Spleen (tissue), 7 donors: ENCODE measurements around the gene STRIT1.

Source experiments
- CTCF ChIP-seq, 11 experiments: fragments of 200-600 bp in 7 of 11; fragments of 450-650 bp in 4 of 11; sonication (generic) in 4 of 11; IDR thresholded peaks in 8 of 11; conservative IDR thresholded peaks in 3 of 11; 1 replicate in 7 of 11; 2 replicates in 4 of 11; pipeline versions ENCODE4 v1.4.0 to v1.8.0; 2016 to 2021; ENCODE audit warnings: antibody characterized with exemption in 11 of 11, inconsistent platforms in 4 of 11, mild to moderate bottlenecking in 1 of 11
- POLR2A ChIP-seq, 3 donors: fragments of 450-650 bp; IDR thresholded peaks; one replicate each; pipeline ENCODE4 v1.5.1; 2017; ENCODE audit warnings: antibody characterized with exemption in 3 of 3, mild to moderate bottlenecking in 1 of 3
- POLR2AphosphoS5 ChIP-seq, 3 donors: sonication (generic); formaldehyde crosslinking; IDR thresholded peaks; one replicate each; pipeline ENCODE4 v1.5.1; 2017; ENCODE audit warnings: antibody characterized with exemption in 3 of 3
- donor health status: DM: no; HTN: no; CAD: no; lungs with moderate emphysema.
- donor health status: DM: no; HTN: no; CAD: no.
- donor health status: DM: no; HTN: no; CAD: no.

GRCh38 chr3:155326244-155326643 lies 32.8 kb upstream of the STRIT1 start:
- TF ChIP-seq CTCF (IDR thresholded peaks at IDR 0.05 in 8 of 11, conservative IDR thresholded peaks at IDR 0.05 in 3 of 11) = no peak
- no peak for TF ChIP-seq POLR2AphosphoS5 (IDR thresholded peaks at IDR 0.05)
- TF ChIP-seq POLR2A (IDR thresholded peaks at IDR 0.05) = no peak
